ENCODE data around the gene LRMDA.

- TF ChIP-seq CTCF (IDR thresholded peaks at IDR 0.05) = no peak
- TF ChIP-seq POLR2A (IDR thresholded peaks at IDR 0.05) = no peak
Measured at GRCh38 chr10:75738924-75739323, 307.5 kb downstream of the LRMDA start.
